Mesendoderm (in vitro differentiated cells): ENCODE results near the gene ABCD1.
A peak's percentile ranks its signal among the peaks of the same experiment; 100 is the strongest.

Source experiments
- DNase-seq: peaks from one replicate; pipeline ENCODE4 v3.0.0; 2013
- H2AK5ac ChIP-seq: 2 replicates; pipeline ENCODE4 v1.6.1; 2013; ENCODE audit warnings: low read length, inconsistent platforms
- H2BK120ac ChIP-seq: 2 replicates; pipeline ENCODE4 v1.6.1; 2013; ENCODE audit warnings: low read depth, mild to moderate bottlenecking, low read length, moderate library complexity, mixed read lengths
- H2BK15ac ChIP-seq: replicated peaks from 2 replicates; pipeline ENCODE4 v1.6.1; 2013; ENCODE audit warnings: low read depth, mild to moderate bottlenecking, moderate library complexity
- H2BK5ac ChIP-seq: 2 replicates; pipeline ENCODE4 v1.6.1; 2013; ENCODE audit warnings: low read length, inconsistent platforms
- H3K18ac ChIP-seq: 2 replicates; pipeline ENCODE4 v1.6.1; 2013; ENCODE audit warnings: mild to moderate bottlenecking, low read length, mixed read lengths
- H3K23ac ChIP-seq: one replicate; pipeline ENCODE4 v1.6.1; 2013; ENCODE audit warnings: low read length
- H3K27ac ChIP-seq: 2 replicates; pipeline ENCODE4 v1.5.1; 2013; ENCODE audit warnings: low read depth, mild to moderate bottlenecking, inconsistent platforms, low read length, moderate library complexity
- H3K27me3 ChIP-seq: 2 replicates; pipeline ENCODE4 v1.6.1; 2013; ENCODE audit warnings: low read length, control low read depth, mild to moderate bottlenecking, inconsistent platforms; ENCODE audit not compliant: insufficient read depth, poor library complexity
- H3K36me3 ChIP-seq: 2 replicates; pipeline ENCODE4 v1.6.1; 2013; ENCODE audit warnings: low read length, inconsistent platforms; ENCODE audit not compliant: control insufficient read depth, insufficient read depth
- H3K4ac ChIP-seq: one replicate; pipeline ENCODE4 v1.6.1; 2013; ENCODE audit warnings: low read depth, mild to moderate bottlenecking, low read length, moderate library complexity
- H3K4me1 ChIP-seq: 2 replicates; pipeline ENCODE4 v1.6.1; 2013; ENCODE audit warnings: low read depth, low read length, inconsistent platforms; ENCODE audit not compliant: control insufficient read depth
- H3K4me2 ChIP-seq: 2 replicates; pipeline ENCODE4 v1.6.1; 2013; ENCODE audit warnings: low read length
- H3K4me3 ChIP-seq: 2 replicates; pipeline ENCODE4 v1.5.1; 2013; ENCODE audit warnings: mild to moderate bottlenecking, low read length
- H3K56ac ChIP-seq: one replicate; pipeline ENCODE4 v1.6.1; 2013; ENCODE audit warnings: low read length
- H3K79me1 ChIP-seq: 2 replicates; pipeline ENCODE4 v1.6.1; 2013; ENCODE audit warnings: low read length, inconsistent platforms
- H3K79me2 ChIP-seq: 2 replicates; pipeline ENCODE4 v1.6.1; 2013; ENCODE audit warnings: mild to moderate bottlenecking, low read length; ENCODE audit not compliant: control insufficient read depth, insufficient read depth
- H3K9ac ChIP-seq: 2 replicates; pipeline ENCODE4 v1.6.1; 2013; ENCODE audit warnings: low read length, inconsistent platforms
- H4K5ac ChIP-seq: one replicate; pipeline ENCODE4 v1.6.1; 2013; ENCODE audit warnings: low read length
- H4K8ac ChIP-seq: one replicate; pipeline ENCODE4 v1.6.1; 2013; ENCODE audit warnings: low read depth, mild to moderate bottlenecking, control low read depth, low read length, moderate library complexity
- WGBS: extraction: QIAGEN DNeasy Blood & Tissue Kit; methylation state at CpG from one replicate; pipeline ENCODE4 v1.1.7; 2013; ENCODE audit warnings: low lambda C conversion rate, missing lambda C conversion rate; ENCODE audit not compliant: insufficient coverage; ENCODE audit errors: extremely low coverage; 5-methylcytosine and 5-hydroxymethylcytosine counted together

ABCD1 gene

DNA sequence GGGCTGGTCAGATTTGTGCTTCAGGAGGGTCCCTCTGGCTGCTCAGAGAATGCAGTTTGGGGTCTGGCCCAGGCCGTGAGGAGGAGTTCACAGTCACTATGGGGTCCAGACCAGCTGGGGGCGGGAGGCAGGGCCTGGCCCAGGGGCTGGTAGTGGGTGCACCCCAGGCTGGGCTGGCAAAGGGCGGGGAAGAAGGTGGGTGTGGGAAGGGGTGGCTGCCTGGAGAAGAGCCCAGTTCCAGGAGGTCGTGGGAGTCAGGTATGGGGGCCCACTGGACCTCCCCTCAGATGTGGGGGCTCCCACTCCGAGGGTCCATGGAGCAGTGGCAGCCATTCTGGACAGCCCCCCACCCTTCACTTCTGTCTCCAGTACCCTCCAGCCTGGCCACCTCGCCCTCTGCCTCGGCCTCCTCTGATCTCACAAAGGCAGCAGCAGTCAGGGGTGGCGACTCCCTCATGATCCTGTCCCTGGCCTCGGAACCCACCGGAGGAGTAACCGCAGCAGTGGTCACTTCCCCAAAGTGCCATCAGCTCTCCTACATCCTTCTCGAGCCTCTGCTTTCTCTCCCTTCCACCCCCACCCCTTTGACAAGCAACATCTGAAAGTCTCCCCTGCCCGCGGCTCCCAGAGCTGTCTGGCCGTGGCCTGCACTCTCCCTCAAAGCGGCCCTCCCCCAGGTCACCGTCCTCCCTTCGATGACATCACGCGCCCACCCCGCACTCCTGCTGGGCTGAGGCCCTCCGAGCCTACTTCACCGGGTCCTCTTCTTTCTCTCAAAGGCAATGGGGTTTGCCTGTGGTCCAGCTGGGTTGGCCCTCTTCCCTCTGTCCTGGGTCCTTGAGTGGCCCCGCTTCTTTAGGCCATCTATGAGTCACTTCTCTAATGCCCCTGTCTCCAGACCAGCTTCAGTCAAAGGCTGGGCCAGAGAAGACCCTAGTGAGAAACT lies 38.6 kb upstream of the ABCD1 start:
- H3K27ac ChIP-seq: no peak overlapping the region
- H3K9ac ChIP-seq: no peak overlapping the region
- no peak overlapping the region for H2BK5ac ChIP-seq
- no peak overlapping the region for H4K5ac ChIP-seq
- H3K27me3 ChIP-seq: no peaks in the 10 kb centered on the region
- H3K4ac ChIP-seq: no peak overlapping the region
- no CpG with 5 or more reads among the region's 24 CpGs for WGBS
- no peak overlapping the region for H2AK5ac ChIP-seq
- no peak overlapping the region for H3K4me2 ChIP-seq
- no peaks in the 10 kb centered on the region for H3K36me3 ChIP-seq
- H2BK120ac ChIP-seq: no peak overlapping the region
- H3K4me1 ChIP-seq: no peaks in the 10 kb centered on the region
- H3K79me2 ChIP-seq: no peaks in the 10 kb centered on the region
- no peak overlapping the region for H3K23ac ChIP-seq
- H3K79me1 ChIP-seq: no peaks in the 10 kb centered on the region
- H3K18ac ChIP-seq: peak overlapping the region; percentile 32
- H3K4me3 ChIP-seq: no peak overlapping the region
- no peak for DNase-seq
- peak overlapping the region; percentile 49 for H3K56ac ChIP-seq
- H4K8ac ChIP-seq: no peak overlapping the region
- H2BK15ac ChIP-seq: no peak overlapping the region

DNA sequence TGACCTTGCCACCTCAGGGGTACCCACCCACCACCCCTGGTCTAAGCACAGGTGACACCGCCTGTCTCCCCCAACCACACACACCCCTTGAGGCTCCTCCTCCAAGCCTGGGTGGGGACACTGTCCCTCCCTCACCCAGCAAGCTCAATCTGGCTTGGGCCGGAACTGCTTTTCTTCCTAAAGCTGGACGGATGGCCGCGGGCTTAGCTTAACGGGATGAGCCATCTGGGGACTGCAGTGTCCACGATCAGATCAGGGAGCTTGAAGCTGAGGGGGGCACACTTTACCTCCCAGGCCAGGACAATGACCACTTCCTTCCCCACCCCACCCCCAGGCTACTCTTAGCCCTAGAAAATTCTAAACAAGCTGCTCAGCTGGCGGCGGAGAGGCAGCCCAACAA lies 37.9 kb upstream of the ABCD1 start:
- H3K36me3 ChIP-seq: no peaks in the 10 kb centered on the region
- H3K4me2 ChIP-seq: no peak overlapping the region
- H3K79me2 ChIP-seq: no peaks in the 10 kb centered on the region
- peak overlapping the region; percentile 30 for H3K56ac ChIP-seq
- WGBS: no CpG with 5 or more reads among the region's 9 CpGs
- no peak overlapping the region for H3K27ac ChIP-seq
- no peak overlapping the region for H3K9ac ChIP-seq
- no peak overlapping the region for H3K18ac ChIP-seq
- no peak overlapping the region for H4K8ac ChIP-seq
- no peak overlapping the region for H3K4ac ChIP-seq
- H3K79me1 ChIP-seq: no peaks in the 10 kb centered on the region
- H2AK5ac ChIP-seq: no peak overlapping the region
- no peak overlapping the region for H4K5ac ChIP-seq
- no peaks in the 10 kb centered on the region for H3K4me1 ChIP-seq
- H3K23ac ChIP-seq: no peak overlapping the region
- H3K27me3 ChIP-seq: no peaks in the 10 kb centered on the region
- H2BK5ac ChIP-seq: no peak overlapping the region
- no peak overlapping the region for H2BK120ac ChIP-seq
- H3K4me3 ChIP-seq: no peak overlapping the region
- H2BK15ac ChIP-seq: no peak overlapping the region
- peak; percentile 48 for DNase-seq

DNA sequence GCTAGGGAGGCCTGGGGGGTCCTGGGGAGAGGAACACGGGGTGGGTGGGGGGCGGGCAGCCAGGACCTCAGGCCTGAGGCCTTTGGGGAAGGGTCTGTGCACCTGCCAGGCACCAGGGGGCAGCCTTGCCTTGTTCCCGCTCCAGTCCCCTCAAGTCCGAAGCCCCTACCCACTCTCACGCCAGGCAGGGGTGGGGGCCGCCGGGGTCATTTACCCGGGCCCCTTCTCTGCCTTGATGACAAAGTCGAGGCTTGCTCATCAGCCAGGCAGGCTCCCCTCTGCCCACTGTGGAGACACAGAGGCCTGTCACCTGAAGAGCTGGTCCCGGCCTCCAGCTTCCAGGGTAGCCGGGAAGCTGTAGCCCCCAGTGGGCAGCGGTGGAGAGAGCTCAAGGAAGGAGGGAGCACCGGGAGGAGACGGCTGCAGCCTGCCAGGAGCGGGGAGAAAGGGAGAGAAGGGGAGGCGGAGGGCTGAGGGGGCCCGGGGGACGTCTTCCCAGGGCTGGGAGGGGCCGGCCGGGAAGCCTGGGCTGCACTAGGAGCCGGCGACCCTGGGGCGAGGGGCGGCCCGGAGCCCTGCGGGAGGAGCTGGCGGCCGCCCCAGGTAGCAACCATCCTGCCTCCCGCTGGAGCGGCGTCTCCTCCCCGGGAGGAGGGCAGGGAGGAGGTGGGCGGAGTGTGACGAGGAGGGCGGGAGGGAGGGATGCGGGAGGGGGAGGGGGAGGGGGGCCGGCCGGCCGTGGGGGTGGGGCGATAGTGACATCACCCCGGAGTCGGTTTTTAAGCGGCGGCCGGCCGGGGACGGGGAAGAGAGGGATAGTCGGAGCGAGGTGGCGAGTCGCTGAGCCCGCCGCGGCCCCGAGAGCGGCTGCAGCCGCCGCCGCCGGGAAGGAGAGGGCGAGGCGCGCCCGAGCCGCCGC lies 37.3 kb upstream of the ABCD1 start, which contains the start of gene SLC6A8:
TSS of gene SLC6A8 (plus strand) at position 806 of the 919 bp plus-strand sequence. CDS start 649 bp downstream, outside the sequence.
- Histone ChIP-seq H3K9ac (peak within 1 kb of the TSS; percentile 69), H4K8ac (no peak within 1 kb of the TSS), H3K4me1 (no peaks in the 10 kb centered on the region), H2BK15ac (no peak within 1 kb of the TSS), H3K36me3 (no peaks in the 10 kb centered on the region), H3K27ac (no peak within 1 kb of the TSS), H3K18ac (peak within 1 kb of the TSS; percentile 64), H2AK5ac (no peak within 1 kb of the TSS), H2BK120ac (no peak within 1 kb of the TSS), H3K79me1 (no peaks in the 10 kb centered on the region), H3K79me2 (no peaks in the 10 kb centered on the region), H3K27me3 (no peaks in the 10 kb centered on the region), H3K4me2 (no peak within 1 kb of the TSS), H3K4me3 (peak within 1 kb of the TSS; percentile 35), H3K4ac (peak within 1 kb of the TSS; percentile 46), H3K56ac (peak within 1 kb of the TSS; percentile 73), H4K5ac (no peak within 1 kb of the TSS), H3K23ac (no peak within 1 kb of the TSS), H2BK5ac (no peak within 1 kb of the TSS)
- peak; percentile 78 for DNase-seq
- no CpG with 5 or more reads among the region's 66 CpGs for WGBS

DNA sequence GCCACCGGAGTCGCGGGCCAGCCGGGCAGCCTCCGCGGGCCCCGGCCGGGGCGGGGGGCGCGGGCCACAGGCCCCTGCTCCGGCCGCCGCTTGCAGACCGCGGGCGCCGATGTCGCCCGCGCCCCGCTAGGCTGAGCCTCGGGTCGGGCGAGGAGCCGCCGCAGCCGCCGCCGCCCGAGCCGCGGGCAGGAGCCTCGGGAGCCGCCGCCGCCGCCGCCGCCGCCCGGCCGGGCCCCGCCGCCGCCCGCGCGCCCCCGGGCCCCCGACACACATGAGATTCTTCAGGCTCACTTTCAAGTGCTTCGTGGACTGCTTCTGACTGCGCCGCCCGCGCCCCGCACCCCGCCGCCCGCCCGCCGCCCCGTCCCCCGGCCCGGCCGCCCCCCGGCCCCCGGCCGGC lies 36.6 kb upstream of the ABCD1 start:
- peak overlapping the region; percentile 46 for H3K4ac ChIP-seq
- no peak overlapping the region for H3K27ac ChIP-seq
- no peak overlapping the region for H2BK120ac ChIP-seq
- H3K79me2 ChIP-seq: no peaks in the 10 kb centered on the region
- H2BK15ac ChIP-seq: no peak overlapping the region
- no peak overlapping the region for H2BK5ac ChIP-seq
- no peak overlapping the region for H2AK5ac ChIP-seq
- peak overlapping the region; percentile 64 for H3K18ac ChIP-seq
- no peak overlapping the region for H3K4me2 ChIP-seq
- no CpG with 5 or more reads among the region's 69 CpGs for WGBS
- no peak overlapping the region for H3K23ac ChIP-seq
- H3K4me1 ChIP-seq: no peaks in the 10 kb centered on the region
- H4K8ac ChIP-seq: no peak overlapping the region
- H3K79me1 ChIP-seq: no peaks in the 10 kb centered on the region
- H3K27me3 ChIP-seq: no peaks in the 10 kb centered on the region
- H3K9ac ChIP-seq: no peak overlapping the region
- DNase-seq: no peak
- no peak overlapping the region for H3K56ac ChIP-seq
- H4K5ac ChIP-seq: no peak overlapping the region
- H3K4me3 ChIP-seq: no peak overlapping the region
- no peaks in the 10 kb centered on the region for H3K36me3 ChIP-seq

DNA sequence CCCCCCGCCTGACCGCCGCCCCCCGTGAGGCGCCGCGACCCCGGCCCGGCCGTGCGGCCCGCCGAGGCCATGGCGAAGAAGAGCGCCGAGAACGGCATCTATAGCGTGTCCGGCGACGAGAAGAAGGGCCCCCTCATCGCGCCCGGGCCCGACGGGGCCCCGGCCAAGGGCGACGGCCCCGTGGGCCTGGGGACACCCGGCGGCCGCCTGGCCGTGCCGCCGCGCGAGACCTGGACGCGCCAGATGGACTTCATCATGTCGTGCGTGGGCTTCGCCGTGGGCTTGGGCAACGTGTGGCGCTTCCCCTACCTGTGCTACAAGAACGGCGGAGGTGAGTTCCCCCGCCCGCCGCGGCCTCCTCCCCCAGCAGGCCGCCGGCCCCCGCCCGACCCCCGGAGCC lies 36.1 kb upstream of the ABCD1 start:
- no peak overlapping the region for H2BK5ac ChIP-seq
- H3K23ac ChIP-seq: no peak overlapping the region
- peak overlapping the region; percentile 35 for H3K4me3 ChIP-seq
- H3K9ac ChIP-seq: peak overlapping the region; percentile 69
- H3K4me2 ChIP-seq: no peak overlapping the region
- no peak overlapping the region for H4K5ac ChIP-seq
- H3K27ac ChIP-seq: no peak overlapping the region
- H3K27me3 ChIP-seq: no peaks in the 10 kb centered on the region
- no peaks in the 10 kb centered on the region for H3K79me1 ChIP-seq
- peak overlapping the region; percentile 46 for H3K4ac ChIP-seq
- H3K4me1 ChIP-seq: no peaks in the 10 kb centered on the region
- H2BK120ac ChIP-seq: no peak overlapping the region
- H3K79me2 ChIP-seq: no peaks in the 10 kb centered on the region
- DNase-seq: no peak
- H3K36me3 ChIP-seq: no peaks in the 10 kb centered on the region
- peak overlapping the region; percentile 73 for H3K56ac ChIP-seq
- peak overlapping the region; percentile 64 for H3K18ac ChIP-seq
- H2AK5ac ChIP-seq: no peak overlapping the region
- H2BK15ac ChIP-seq: no peak overlapping the region
- WGBS: no CpG with 5 or more reads among the region's 57 CpGs
- no peak overlapping the region for H4K8ac ChIP-seq
